HepG2 (cell line): ENCODE data around the gene BLOC1S4. TPM values are rescaled to one million over a fixed set of nuclear protein-coding genes. Genes with fewer than 3 reads are reported as not detected.
A peak's percentile ranks its signal among the peaks of the same experiment; 100 is the strongest.

ENCODE experiments used
- AKAP8 ChIP-seq: sonication (generic); formaldehyde crosslinking; IDR thresholded peaks from 2 replicates; pipeline ENCODE4 v1.5.1; 2020; ENCODE audit warnings: mild to moderate bottlenecking, missing genetic modification reagents
- BORCS8-MEF2B ChIP-seq: sonication (generic); formaldehyde crosslinking; IDR thresholded peaks from 2 replicates; pipeline ENCODE4 v1.8.0; 2022; ENCODE audit warnings: mild to moderate bottlenecking, missing genetic modification reagents
- CCDC6 ChIP-seq: sonication (generic); formaldehyde crosslinking; IDR thresholded peaks from 2 replicates; pipeline ENCODE4 v1.8.1; 2022; ENCODE audit warnings: mild to moderate bottlenecking, missing genetic modification reagents, moderate library complexity
- CREM ChIP-seq, 2 experiments: sonication (generic) in 1 of 2; formaldehyde crosslinking in 1 of 2; IDR thresholded peaks; 2 replicates each; pipeline versions ENCODE4 v1.4.0 to v1.6.1; 2016 to 2020; ENCODE audit warnings: antibody characterized with exemption in 1 of 2, mild to moderate bottlenecking in 1 of 2, missing genetic modification reagents in 1 of 2
- GPN1 ChIP-seq: sonication (generic); formaldehyde crosslinking; IDR thresholded peaks from 2 replicates; pipeline ENCODE4 v1.5.1; 2020; ENCODE audit warnings: missing genetic modification reagents, borderline replicate concordance
- HOXA3 ChIP-seq: sonication (generic); formaldehyde crosslinking; IDR thresholded peaks from 2 replicates; pipeline ENCODE4 v1.5.0; 2020; ENCODE audit warnings: missing genetic modification reagents
- MATR3 ChIP-seq: sonication (generic); formaldehyde crosslinking; IDR thresholded peaks from 2 replicates; pipeline ENCODE4 v1.4.0; 2020; ENCODE audit warnings: missing genetic modification reagents
- ZFAT ChIP-seq: sonication (generic); formaldehyde crosslinking; conservative IDR thresholded peaks from 2 replicates; pipeline ENCODE4 v1.8.1; 2023; ENCODE audit warnings: missing genetic modification reagents, inconsistent platforms
- ZNF12 ChIP-seq: sonication (generic); formaldehyde crosslinking; IDR thresholded peaks from 2 replicates; pipeline ENCODE4 v1.5.0; 2020; ENCODE audit warnings: missing genetic modification reagents
- ZNF329 ChIP-seq: sonication (generic); formaldehyde crosslinking; IDR thresholded peaks from 2 replicates; pipeline ENCODE4 v1.9.0; 2021; ENCODE audit warnings: low read depth, mild to moderate bottlenecking, missing genetic modification reagents
- ZNF354B ChIP-seq: sonication (generic); formaldehyde crosslinking; IDR thresholded peaks from 2 replicates; pipeline ENCODE4 v1.8.0; 2022; ENCODE audit warnings: mild to moderate bottlenecking, missing genetic modification reagents
- ZNF652 ChIP-seq: IDR thresholded peaks from 2 replicates; pipeline ENCODE4 v1.6.1; 2016; ENCODE audit warnings: low read depth, borderline replicate concordance
- polyA plus RNA-seq, 8 experiments: library from polyadenylated mRNA; depleted of rRNA in 3 of 8; stranded (reverse) in 7 of 8; unstranded in 1 of 8; fragments of >200 nt; fragmentation: Illumina TruSeq in 4 of 8; extraction: Trizol in 4 of 8; gene quantifications; 2 replicates each; pipeline versions ENCODE4 v1.2.1 to v1.2.3, GENCODE V29; 2011 to 2016; ENCODE audit warnings: low read depth in 4 of 8, missing spikeins in 1 of 8, mixed read lengths in 1 of 8; ENCODE audit not compliant: insufficient read depth in 1 of 8
- total RNA-seq, 5 experiments: library from RNA; depleted of rRNA; stranded (reverse); fragments of >200 nt; fragmentation: Illumina TruSeq; extraction: Trizol; gene quantifications; 2 replicates each; pipeline ENCODE4 v1.2.3, GENCODE V29; 2016; ENCODE audit warnings: low read depth in 1 of 5
- TF ChIP-seq, protein P1 (sequence below), 2 experiments: sonication (generic) in 1 of 2; formaldehyde crosslinking in 1 of 2; IDR thresholded peaks; 2 replicates each; pipeline versions ENCODE4 v1.6.1 to v1.9.0; 2014 to 2022; ENCODE audit warnings: antibody characterized with exemption in 1 of 2, borderline replicate concordance in 1 of 2, inconsistent platforms in 1 of 2, low read depth in 1 of 2, missing genetic modification reagents in 1 of 2
- TF ChIP-seq, protein P2 (sequence below): sonication (generic); formaldehyde crosslinking; IDR thresholded peaks from 2 replicates; pipeline ENCODE4 v1.8.0; 2022; ENCODE audit warnings: mild to moderate bottlenecking, missing genetic modification reagents
- TF ChIP-seq, protein P3 (sequence below): sonication (generic); formaldehyde crosslinking; IDR thresholded peaks from 2 replicates; pipeline ENCODE4 v1.5.1; 2020; ENCODE audit warnings: missing genetic modification reagents, mild to moderate bottlenecking, borderline replicate concordance
- TF ChIP-seq, protein P4 (sequence below): IDR thresholded peaks from 2 replicates; pipeline ENCODE4 v1.6.1; 2016; ENCODE audit warnings: missing compliant biosample characterization, missing genetic modification reagents, borderline replicate concordance
- TF ChIP-seq, protein P5 (sequence below): sonication (generic); formaldehyde crosslinking; IDR thresholded peaks from 2 replicates; pipeline ENCODE4 v1.8.1; 2023; ENCODE audit warnings: missing genetic modification reagents, mild to moderate bottlenecking, borderline replicate concordance

BLOC1S4 gene
- total and polyA plus RNA-seq, 2 of the 13 experiments (the other 11 are each of a cell fraction or from before 2014, with no cell fraction given), result 15.5 to 20.9 TPM

DNA sequence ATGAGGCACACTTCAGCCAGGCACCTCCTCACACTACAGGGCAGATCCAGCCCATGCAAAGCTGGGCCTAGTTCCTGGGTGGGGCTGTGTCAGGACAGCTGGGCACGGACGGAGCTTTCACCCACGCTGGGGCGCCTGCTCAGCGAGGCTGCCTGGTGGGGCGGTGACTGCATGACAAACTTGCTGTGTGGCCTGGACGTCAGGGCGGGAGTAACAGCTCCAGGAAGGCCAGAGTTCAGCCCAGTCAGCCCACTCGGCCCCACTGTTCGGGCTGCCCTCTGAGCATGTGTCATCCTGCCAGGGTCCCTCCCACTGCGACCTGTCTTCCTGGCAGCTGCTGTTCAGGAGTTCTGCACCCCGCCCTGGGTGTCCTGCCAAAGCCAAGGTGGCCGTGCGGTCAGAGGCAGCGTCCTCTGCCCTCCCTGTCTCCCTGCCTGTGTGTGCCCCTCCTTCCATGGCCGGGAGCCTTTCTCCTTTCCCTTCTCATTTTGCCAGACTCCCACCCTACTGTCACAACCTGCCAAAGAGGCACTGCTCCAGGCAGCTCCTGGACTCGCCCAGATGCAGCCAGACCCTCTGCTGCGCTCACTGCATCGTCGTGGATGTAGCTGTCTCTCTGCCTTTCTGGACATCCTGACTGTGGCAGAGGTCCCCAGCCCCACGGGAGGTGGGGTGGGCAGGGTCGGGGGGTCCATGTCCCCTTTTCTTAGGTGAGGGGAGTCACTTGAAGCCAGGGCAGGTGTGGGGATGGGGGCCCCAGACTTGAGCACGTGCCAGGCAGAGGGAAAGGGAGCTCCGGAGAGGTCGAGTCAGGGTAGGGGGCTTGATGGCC lies 33.6 kb downstream of the BLOC1S4 start (continued):
- TF ChIP-seq, protein P1, sequence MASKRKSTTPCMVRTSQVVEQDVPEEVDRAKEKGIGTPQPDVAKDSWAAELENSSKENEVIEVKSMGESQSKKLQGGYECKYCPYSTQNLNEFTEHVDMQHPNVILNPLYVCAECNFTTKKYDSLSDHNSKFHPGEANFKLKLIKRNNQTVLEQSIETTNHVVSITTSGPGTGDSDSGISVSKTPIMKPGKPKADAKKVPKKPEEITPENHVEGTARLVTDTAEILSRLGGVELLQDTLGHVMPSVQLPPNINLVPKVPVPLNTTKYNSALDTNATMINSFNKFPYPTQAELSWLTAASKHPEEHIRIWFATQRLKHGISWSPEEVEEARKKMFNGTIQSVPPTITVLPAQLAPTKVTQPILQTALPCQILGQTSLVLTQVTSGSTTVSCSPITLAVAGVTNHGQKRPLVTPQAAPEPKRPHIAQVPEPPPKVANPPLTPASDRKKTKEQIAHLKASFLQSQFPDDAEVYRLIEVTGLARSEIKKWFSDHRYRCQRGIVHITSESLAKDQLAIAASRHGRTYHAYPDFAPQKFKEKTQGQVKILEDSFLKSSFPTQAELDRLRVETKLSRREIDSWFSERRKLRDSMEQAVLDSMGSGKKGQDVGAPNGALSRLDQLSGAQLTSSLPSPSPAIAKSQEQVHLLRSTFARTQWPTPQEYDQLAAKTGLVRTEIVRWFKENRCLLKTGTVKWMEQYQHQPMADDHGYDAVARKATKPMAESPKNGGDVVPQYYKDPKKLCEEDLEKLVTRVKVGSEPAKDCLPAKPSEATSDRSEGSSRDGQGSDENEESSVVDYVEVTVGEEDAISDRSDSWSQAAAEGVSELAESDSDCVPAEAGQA (IDR thresholded peaks at IDR 0.05; ENCODE audit: low read depth), result no peak
- TF ChIP-seq, protein P1 (CRISPR knock-in tag; IDR thresholded peaks at IDR 0.05; ENCODE audit: borderline replicate concordance), result no peak
- no peak for TF ChIP-seq ZFAT
- TF ChIP-seq, protein P2, sequence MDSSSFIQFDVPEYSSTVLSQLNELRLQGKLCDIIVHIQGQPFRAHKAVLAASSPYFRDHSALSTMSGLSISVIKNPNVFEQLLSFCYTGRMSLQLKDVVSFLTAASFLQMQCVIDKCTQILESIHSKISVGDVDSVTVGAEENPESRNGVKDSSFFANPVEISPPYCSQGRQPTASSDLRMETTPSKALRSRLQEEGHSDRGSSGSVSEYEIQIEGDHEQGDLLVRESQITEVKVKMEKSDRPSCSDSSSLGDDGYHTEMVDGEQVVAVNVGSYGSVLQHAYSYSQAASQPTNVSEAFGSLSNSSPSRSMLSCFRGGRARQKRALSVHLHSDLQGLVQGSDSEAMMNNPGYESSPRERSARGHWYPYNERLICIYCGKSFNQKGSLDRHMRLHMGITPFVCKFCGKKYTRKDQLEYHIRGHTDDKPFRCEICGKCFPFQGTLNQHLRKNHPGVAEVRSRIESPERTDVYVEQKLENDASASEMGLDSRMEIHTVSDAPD (CRISPR knock-in tag), result peak; percentile 39; the same call in 1 of the 2 replicates
- no peak; the same call in 1 of the 2 replicates for TF ChIP-seq ZNF12 (CRISPR knock-in tag)
- no peak for TF ChIP-seq ZNF354B (CRISPR knock-in tag)
- TF ChIP-seq, protein P3, sequence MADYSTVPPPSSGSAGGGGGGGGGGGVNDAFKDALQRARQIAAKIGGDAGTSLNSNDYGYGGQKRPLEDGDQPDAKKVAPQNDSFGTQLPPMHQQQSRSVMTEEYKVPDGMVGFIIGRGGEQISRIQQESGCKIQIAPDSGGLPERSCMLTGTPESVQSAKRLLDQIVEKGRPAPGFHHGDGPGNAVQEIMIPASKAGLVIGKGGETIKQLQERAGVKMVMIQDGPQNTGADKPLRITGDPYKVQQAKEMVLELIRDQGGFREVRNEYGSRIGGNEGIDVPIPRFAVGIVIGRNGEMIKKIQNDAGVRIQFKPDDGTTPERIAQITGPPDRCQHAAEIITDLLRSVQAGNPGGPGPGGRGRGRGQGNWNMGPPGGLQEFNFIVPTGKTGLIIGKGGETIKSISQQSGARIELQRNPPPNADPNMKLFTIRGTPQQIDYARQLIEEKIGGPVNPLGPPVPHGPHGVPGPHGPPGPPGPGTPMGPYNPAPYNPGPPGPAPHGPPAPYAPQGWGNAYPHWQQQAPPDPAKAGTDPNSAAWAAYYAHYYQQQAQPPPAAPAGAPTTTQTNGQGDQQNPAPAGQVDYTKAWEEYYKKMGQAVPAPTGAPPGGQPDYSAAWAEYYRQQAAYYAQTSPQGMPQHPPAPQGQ (CRISPR knock-in tag), result no peak
- TF ChIP-seq CCDC6 (CRISPR knock-in tag), result no peak
- TF ChIP-seq ZNF329 (CRISPR knock-in tag), result no peak
- no peak for TF ChIP-seq MATR3 (CRISPR knock-in tag)
- no peak for TF ChIP-seq GPN1 (CRISPR knock-in tag)
- TF ChIP-seq AKAP8 (CRISPR knock-in tag), result peak; percentile 92
- TF ChIP-seq, protein P4, sequence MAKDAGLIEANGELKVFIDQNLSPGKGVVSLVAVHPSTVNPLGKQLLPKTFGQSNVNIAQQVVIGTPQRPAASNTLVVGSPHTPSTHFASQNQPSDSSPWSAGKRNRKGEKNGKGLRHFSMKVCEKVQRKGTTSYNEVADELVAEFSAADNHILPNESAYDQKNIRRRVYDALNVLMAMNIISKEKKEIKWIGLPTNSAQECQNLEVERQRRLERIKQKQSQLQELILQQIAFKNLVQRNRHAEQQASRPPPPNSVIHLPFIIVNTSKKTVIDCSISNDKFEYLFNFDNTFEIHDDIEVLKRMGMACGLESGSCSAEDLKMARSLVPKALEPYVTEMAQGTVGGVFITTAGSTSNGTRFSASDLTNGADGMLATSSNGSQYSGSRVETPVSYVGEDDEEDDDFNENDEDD (CRISPR knock-in tag), result peak; percentile 88; the same call in 1 of the 2 replicates
- TF ChIP-seq CREM (IDR thresholded peaks at IDR 0.05), result no peak
- no peak for TF ChIP-seq CREM (CRISPR knock-in tag; IDR thresholded peaks at IDR 0.05)
- no peak for TF ChIP-seq ZNF652 (CRISPR knock-in tag)
- TF ChIP-seq, protein P5, sequence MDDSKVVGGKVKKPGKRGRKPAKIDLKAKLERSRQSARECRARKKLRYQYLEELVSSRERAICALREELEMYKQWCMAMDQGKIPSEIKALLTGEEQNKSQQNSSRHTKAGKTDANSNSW (CRISPR knock-in tag), result no peak; the same call in 1 of the 2 replicates
- TF ChIP-seq HOXA3, result peak; percentile 91
- TF ChIP-seq BORCS8-MEF2B (CRISPR knock-in tag), result 0 out of 2 replicates have a peak, but pooled peaks have one; percentile 30
